A549 (cell line): ENCODE data around the gene SSH3. TPM values are rescaled to one million over a fixed set of nuclear protein-coding genes. Genes with fewer than 3 reads are reported as not detected.

Experiments
- ATAC-seq, 2 experiments: fragments of 200-7000 bp in 1 of 2; fragments of >200 bp in 1 of 2; cut with Nextera tagmentation in 1 of 2; cut with Tn5 transposase in 1 of 2; 3 replicates each; pipeline versions ENCODE4 v1.8.0 to v1.9.1; 2018 to 2020; ENCODE audit warnings: mild to moderate bottlenecking in 1 of 2, moderate library complexity in 1 of 2
- CTCF ChIA-PET: fragments of 300-600 bp; sonication (Branson Sonifier 250); formaldehyde crosslinking; extraction: SDS; loops from one replicate; lab custom pipeline; 2021; ENCODE audit warnings: antibody characterized with exemption, inconsistent platforms; lab: Yijun Ruan, JAX
- POLR2A ChIA-PET: fragments of 350-600 bp; formaldehyde crosslinking; extraction: SDS; loops from one replicate; lab custom pipeline; 2021; ENCODE audit warnings: antibody characterized with exemption, inconsistent platforms; lab: Yijun Ruan, JAX
- DNase-seq, 2 experiments: peaks; one replicate each; pipeline versions ENCODE4 v3.0.0 to v3.0.0-alpha.2; 2011 to 2016; ENCODE audit warnings: low read depth in 1 of 2, low spot score in 1 of 2
- FAIRE-seq: peaks from 2 replicates; lab custom pipeline; 2011; peaks lifted over from hg19 to GRCh38; lab: Jason Lieb, UNC
- H3K27ac ChIP-seq, 2 experiments: fragments of >200 bp; sonication (Bioruptor Twin); formaldehyde crosslinking; 3 replicates each; pipeline ENCODE4 v1.5.1; 2016 to 2017
- H3K4me1 ChIP-seq: fragments of >200 bp; sonication (Bioruptor Twin); formaldehyde crosslinking; 3 replicates; pipeline ENCODE4 v1.6.1; 2016
- H3K4me2 ChIP-seq: fragments of >200 bp; sonication (Bioruptor Twin); formaldehyde crosslinking; 3 replicates; pipeline ENCODE4 v1.6.1; 2016
- H3K4me3 ChIP-seq: fragments of >200 bp; sonication (Bioruptor Twin); formaldehyde crosslinking; 3 replicates; pipeline ENCODE4 v1.5.1; 2016
- H3K9me3 ChIP-seq: fragments of >200 bp; sonication (Bioruptor Twin); formaldehyde crosslinking; 3 replicates; pipeline ENCODE4 v1.6.1; 2016
- ATOH8 ChIP-seq: fragments of 250-450 bp; sonication (Bioruptor Pico); IDR thresholded peaks from 2 replicates; pipeline ENCODE4 v1.5.0; 2020; ENCODE audit warnings: low read depth, mild to moderate bottlenecking, moderate library complexity
- BHLHE40 ChIP-seq: IDR thresholded peaks from 2 replicates; pipeline ENCODE4 v1.6.1; 2012; ENCODE audit warnings: low read depth, low read length, inconsistent platforms
- CBX2 ChIP-seq: fragments of 200-600 bp; sonication (generic); IDR thresholded peaks from 2 replicates; pipeline ENCODE4 v1.6.1; 2016; ENCODE audit warnings: low read depth, mild to moderate bottlenecking, borderline replicate concordance
- CEBPB ChIP-seq, 2 experiments: fragments of >200 bp in 1 of 2; sonication (Bioruptor Twin) in 1 of 2; formaldehyde crosslinking in 1 of 2; IDR thresholded peaks; 2 replicates each; pipeline ENCODE4 v1.6.1; 2012 to 2016
- CHD4 ChIP-seq: fragments of 200-600 bp; sonication (generic); IDR thresholded peaks from 2 replicates; pipeline ENCODE4 v1.6.1; 2016; ENCODE audit warnings: antibody characterized with exemption, mild to moderate bottlenecking, borderline replicate concordance
- E2F6 ChIP-seq: IDR thresholded peaks from 2 replicates; pipeline ENCODE4 v1.6.1; 2012; ENCODE audit warnings: low read depth, borderline replicate concordance
- ELK1 ChIP-seq: fragments of 150-350 bp; IDR thresholded peaks from 2 replicates; pipeline ENCODE4 v1.6.1; 2014; ENCODE audit warnings: low read depth, mild to moderate bottlenecking, low read length
- EP300 ChIP-seq, 2 experiments: fragments of >200 bp; sonication (Bioruptor Twin); formaldehyde crosslinking; IDR thresholded peaks; 2 replicates in 1 of 2; 3 replicates in 1 of 2; pipeline ENCODE4 v1.6.1; 2016 to 2017
- ESRRA ChIP-seq: fragments of 150-350 bp; IDR thresholded peaks from 2 replicates; pipeline ENCODE4 v1.6.1; 2014; ENCODE audit warnings: mild to moderate bottlenecking, low read length, borderline replicate concordance
- FOSB ChIP-seq: fragments of 250-450 bp; sonication (Bioruptor Pico); IDR thresholded peaks from 2 replicates; pipeline ENCODE4 v1.5.0; 2020; ENCODE audit warnings: mild to moderate bottlenecking, moderate library complexity
- FOSL2 ChIP-seq, 2 experiments: fragments of 450-650 bp in 1 of 2; fragments of >200 bp in 1 of 2; sonication (Bioruptor Twin) in 1 of 2; formaldehyde crosslinking; IDR thresholded peaks; 2 replicates each; pipeline versions ENCODE4 v1.5.0 to v1.6.1; 2016 to 2020; ENCODE audit warnings: mild to moderate bottlenecking in 1 of 2, moderate library complexity in 1 of 2
- GATA3 ChIP-seq: IDR thresholded peaks from 2 replicates; pipeline ENCODE4 v1.6.1; 2012; ENCODE audit warnings: borderline replicate concordance
- HES2 ChIP-seq: fragments of >200 bp; sonication (Bioruptor Twin); formaldehyde crosslinking; IDR thresholded peaks from 2 replicates; pipeline ENCODE4 v1.6.1; 2016
- HEYL ChIP-seq: fragments of 250-450 bp; sonication (Bioruptor Pico); IDR thresholded peaks from 2 replicates; pipeline ENCODE4 v1.8.0; 2021; ENCODE audit warnings: mild to moderate bottlenecking, moderate library complexity
- HOXA7 ChIP-seq: fragments of 250-450 bp; sonication (Bioruptor Pico); IDR thresholded peaks from 2 replicates; pipeline ENCODE4 v1.5.0; 2020; ENCODE audit warnings: mild to moderate bottlenecking, moderate library complexity
- HOXB13 ChIP-seq: fragments of 250-450 bp; sonication (Bioruptor Pico); IDR thresholded peaks from 2 replicates; pipeline ENCODE4 v1.5.0; 2020; ENCODE audit warnings: low read depth, mild to moderate bottlenecking, moderate library complexity
- JUNB ChIP-seq: fragments of >200 bp; sonication (Bioruptor Twin); formaldehyde crosslinking; IDR thresholded peaks from 2 replicates; pipeline ENCODE4 v1.6.1; 2016
- KDM1A ChIP-seq: fragments of 200-600 bp; sonication (generic); IDR thresholded peaks from 2 replicates; pipeline ENCODE4 v1.6.1; 2016; ENCODE audit warnings: low read depth, mild to moderate bottlenecking
- MAFK ChIP-seq: fragments of 450-650 bp; IDR thresholded peaks from 2 replicates; pipeline ENCODE4 v1.6.1; 2014; ENCODE audit not compliant: partially characterized antibody
- MAZ ChIP-seq: fragments of 150-350 bp; IDR thresholded peaks from 2 replicates; pipeline ENCODE4 v1.6.1; 2014; ENCODE audit warnings: antibody characterized with exemption, low read depth, low read length, borderline replicate concordance
- NFE2L2 ChIP-seq: fragments of 150-350 bp; conservative IDR thresholded peaks from 2 replicates; pipeline ENCODE4 v1.6.1; 2014; ENCODE audit warnings: low read length
- PHF8 ChIP-seq: fragments of 200-600 bp; sonication (generic); IDR thresholded peaks from 2 replicates; pipeline ENCODE4 v1.6.1; 2016; ENCODE audit warnings: low read depth, mild to moderate bottlenecking, antibody characterized with exemption, moderate library complexity, borderline replicate concordance
- POLR2A ChIP-seq: IDR thresholded peaks from 2 replicates; pipeline ENCODE4 v1.6.1; 2012; ENCODE audit warnings: mild to moderate bottlenecking, low read length
- POLR2AphosphoS2 ChIP-seq: conservative IDR thresholded peaks from 2 replicates; pipeline ENCODE4 v1.6.1; 2012; ENCODE audit warnings: low read length, improper control_type of control experiment, inconsistent platforms
- RARB ChIP-seq: fragments of 250-450 bp; sonication (Bioruptor Pico); IDR thresholded peaks from 2 replicates; pipeline ENCODE4 v1.8.0; 2021; ENCODE audit warnings: mild to moderate bottlenecking, moderate library complexity
- RCOR1 ChIP-seq: fragments of 150-350 bp; IDR thresholded peaks from 2 replicates; pipeline ENCODE4 v1.6.1; 2014; ENCODE audit warnings: antibody characterized with exemption, low read length, low read depth
- RNF2 ChIP-seq: fragments of 200-600 bp; sonication (generic); IDR thresholded peaks from 2 replicates; pipeline ENCODE4 v1.6.1; 2016; ENCODE audit warnings: low read depth, mild to moderate bottlenecking, antibody characterized with exemption, moderate library complexity, borderline replicate concordance
- SMC3 ChIP-seq: fragments of >200 bp; sonication (Bioruptor Twin); formaldehyde crosslinking; IDR thresholded peaks from 3 replicates; pipeline ENCODE4 v1.6.1; 2018; ENCODE audit warnings: inconsistent platforms
- TFCP2L1 ChIP-seq: fragments of 250-450 bp; sonication (Bioruptor Pico); IDR thresholded peaks from 2 replicates; pipeline ENCODE4 v1.5.0; 2021; ENCODE audit warnings: mild to moderate bottlenecking
- ZC3H11A ChIP-seq: fragments of 450-650 bp; IDR thresholded peaks from 2 replicates; pipeline ENCODE4 v1.6.1; 2014; ENCODE audit warnings: antibody characterized with exemption, mild to moderate bottlenecking
- ZNF302 ChIP-seq: fragments of 250-450 bp; sonication (Bioruptor Pico); IDR thresholded peaks from 2 replicates; pipeline ENCODE4 v1.9.0; 2021; ENCODE audit warnings: inconsistent platforms, mild to moderate bottlenecking, moderate library complexity
- WGBS: methylation state at CpG from one replicate; pipeline ENCODE4 v1.1.6; 2017; ENCODE audit errors: missing lambda C conversion rate; 5-methylcytosine and 5-hydroxymethylcytosine counted together
- polyA plus RNA-seq, 4 experiments: library from polyadenylated mRNA; depleted of rRNA in 3 of 4; stranded (reverse); fragments of >200 nt; fragmentation: RNase III in 1 of 4; extraction: RNeasy Plus Mini Kit Qiagen cat#74134 plus additional on column Dnase treatment in 1 of 4; gene quantifications; 2 replicates in 3 of 4; 3 replicates in 1 of 4; pipeline ENCODE4 v1.2.3, GENCODE V29; 2011 to 2017

SSH3 gene
- polyA plus RNA-seq, 2 of the 4 experiments (the other 2 are of a cell fraction): 13.9 to 24.1 TPM

GRCh38 chr11:67298786-67299185, 4.5 kb upstream of the SSH3 start:
- FAIRE-seq (no peak), DNase-seq (no peak), ATAC-seq (no peak)
- WGBS: 91% methylated on average over 7 of the region's 7 CpGs
- no peak overlapping the region for H3K4me2 ChIP-seq
- peaks cover 11% of the 10 kb centered on the region; the same call in 2 of the 3 replicates for H3K4me1 ChIP-seq
- ChIA-PET CTCF (interaction anchor here (1.0 to 7.1 kb wide), 6 partner anchors 16 to 84 kb away, joined by 3 to 41 read pairs (median 5); no protein-coding TSS in a partner anchor), POLR2A (interaction anchor here (0.9 to 1.1 kb wide), 2 partner anchors 10 to 18 kb away, joined by 3 to 4 read pairs; partner anchors contain the start of gene ANKRD13D)
- peaks cover 18% of the 10 kb centered on the region for H3K9me3 ChIP-seq
- no peak for TF ChIP-seq ELK1
- TF ChIP-seq, all 56 proteins: peak for 0
- Histone ChIP-seq H3K27ac (no peak overlapping the region), H3K4me3 (no peak overlapping the region)

GRCh38 chr11:67299471-67300191, 3.7 kb upstream of the SSH3 start:
- no peak overlapping the region for H3K27ac ChIP-seq
- POLR2A ChIA-PET: interaction anchor here (2.3 kb wide), 1 partner anchor 11 kb away, joined by 7 read pairs; the partner anchor contains the start of gene ANKRD13D
- WGBS: 94% methylated on average over 23 of the region's 29 CpGs
- H3K9me3 ChIP-seq: peaks cover 16% of the 10 kb centered on the region
- no peak overlapping the region for H3K4me3 ChIP-seq
- TF ChIP-seq PHF8 (no peak), BHLHE40 (no peak), ZNF302 (CRISPR knock-in tag) (no peak), E2F6 (no peak), GATA3 (no peak), NFE2L2 (no peak), RNF2 (no peak), POLR2A (no peak), ATOH8 (CRISPR knock-in tag) (no peak), TFCP2L1 (CRISPR knock-in tag) (no peak), HOXA7 (CRISPR knock-in tag) (no peak), FOSB (CRISPR knock-in tag) (no peak), FOSL2 (IDR thresholded peaks at IDR 0.05) (no peak), FOSL2 (CRISPR knock-in tag; IDR thresholded peaks at IDR 0.05) (no peak), HEYL (CRISPR knock-in tag) (no peak), EP300 (IDR thresholded peaks at IDR 0.05) (no peak), CHD4 (no peak), CEBPB (IDR thresholded peaks at IDR 0.05) (no peak), RCOR1 (no peak)
- FAIRE-seq: no peak
- CTCF ChIA-PET: interaction anchor here (1.0 to 7.1 kb wide), 6 partner anchors 12 to 83 kb away, joined by 3 to 41 read pairs (median 4); no protein-coding TSS in a partner anchor
- no peak overlapping the region for H3K4me2 ChIP-seq
- peaks cover 17% of the 10 kb centered on the region; the same call in 2 of the 3 replicates for H3K4me1 ChIP-seq
- ATAC-seq: no peak
- no peak for DNase-seq

GRCh38 chr11:67300256-67300755, 3.0 kb upstream of the SSH3 start:
- Histone ChIP-seq H3K27ac (no peak overlapping the region), H3K9me3 (peaks cover 9% of the 10 kb centered on the region), H3K4me1 (peaks cover 22% of the 10 kb centered on the region; the same call in 2 of the 3 replicates), H3K4me2 (no peak overlapping the region), H3K4me3 (no peak overlapping the region)
- ChIA-PET CTCF (interaction anchor here (1.1 to 7.1 kb wide), 4 partner anchors 12 to 51 kb away, joined by 3 to 41 read pairs (median 9); no protein-coding TSS in a partner anchor), POLR2A (interaction anchor here (0.6 to 2.3 kb wide), 2 partner anchors 12 to 27 kb away, joined by 7 to 8 read pairs; partner anchors contain the start of gene ANKRD13D)
- no peak for DNase-seq
- 95% methylated on average over 12 of the region's 13 CpGs for WGBS
- FAIRE-seq: no peak
- no peak for ATAC-seq
- TF ChIP-seq KDM1A (no peak), NFE2L2 (no peak), POLR2AphosphoS2 (no peak), MAZ (no peak), HOXA7 (CRISPR knock-in tag) (no peak), CEBPB (IDR thresholded peaks at IDR 0.05) (no peak), HOXB13 (CRISPR knock-in tag) (no peak), SMC3 (no peak), ZNF302 (CRISPR knock-in tag) (no peak), RNF2 (no peak), RARB (CRISPR knock-in tag) (no peak), JUNB (no peak), POLR2A (no peak), ZC3H11A (no peak), RCOR1 (no peak), ESRRA (no peak), HES2 (no peak), CBX2 (no peak), MAFK (no peak)
